GM12892 (cell line): Measurements from ENCODE around the gene SYT6.

ENCODE experiments used
- DNase-seq: peaks from one replicate; pipeline ENCODE4 v3.0.0; 2011; ENCODE audit not compliant: insufficient read length
- FAIRE-seq: peaks from 2 replicates; lab custom pipeline; 2011; peaks lifted over from hg19 to GRCh38; lab: Jason Lieb, UNC
- POLR2A ChIP-seq: IDR thresholded peaks from 2 replicates; pipeline ENCODE4 v1.6.1; 2011; ENCODE audit warnings: low read depth, low read length, control low read depth
- POLR2AphosphoS5 ChIP-seq: IDR thresholded peaks from 2 replicates; pipeline ENCODE4 v1.6.1; 2011; ENCODE audit warnings: low read depth, low read length, control low read depth
- TAF1 ChIP-seq: IDR thresholded peaks from 2 replicates; pipeline ENCODE4 v1.6.1; 2011; ENCODE audit warnings: low read depth, mild to moderate bottlenecking, control low read depth, low read length, borderline replicate concordance

SYT6 gene

DNA sequence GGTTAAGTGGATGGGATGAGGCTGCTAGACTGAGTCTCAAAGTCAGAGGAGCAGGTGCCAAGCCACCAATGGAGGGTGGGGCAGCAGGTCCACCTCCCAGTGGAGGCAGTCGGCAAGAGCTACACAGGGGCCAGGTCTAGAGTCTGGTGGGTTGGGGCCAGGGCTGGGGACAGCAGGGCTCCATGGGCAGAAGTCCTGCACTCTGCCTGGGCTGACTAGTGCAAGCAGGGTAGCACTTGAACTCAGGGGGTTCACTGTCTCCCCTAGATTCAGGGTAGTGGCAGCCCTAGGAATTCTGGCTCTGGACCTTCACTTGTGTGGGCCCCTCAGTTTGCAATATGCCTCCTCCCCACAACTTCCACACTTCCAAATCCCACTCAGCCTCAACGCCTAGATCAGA, 66.2 kb downstream of the SYT6 start:
- FAIRE-seq, result no peak
- TF ChIP-seq TAF1 (no peak), POLR2AphosphoS5 (no peak), POLR2A (no peak)
- no peak for DNase-seq

DNA sequence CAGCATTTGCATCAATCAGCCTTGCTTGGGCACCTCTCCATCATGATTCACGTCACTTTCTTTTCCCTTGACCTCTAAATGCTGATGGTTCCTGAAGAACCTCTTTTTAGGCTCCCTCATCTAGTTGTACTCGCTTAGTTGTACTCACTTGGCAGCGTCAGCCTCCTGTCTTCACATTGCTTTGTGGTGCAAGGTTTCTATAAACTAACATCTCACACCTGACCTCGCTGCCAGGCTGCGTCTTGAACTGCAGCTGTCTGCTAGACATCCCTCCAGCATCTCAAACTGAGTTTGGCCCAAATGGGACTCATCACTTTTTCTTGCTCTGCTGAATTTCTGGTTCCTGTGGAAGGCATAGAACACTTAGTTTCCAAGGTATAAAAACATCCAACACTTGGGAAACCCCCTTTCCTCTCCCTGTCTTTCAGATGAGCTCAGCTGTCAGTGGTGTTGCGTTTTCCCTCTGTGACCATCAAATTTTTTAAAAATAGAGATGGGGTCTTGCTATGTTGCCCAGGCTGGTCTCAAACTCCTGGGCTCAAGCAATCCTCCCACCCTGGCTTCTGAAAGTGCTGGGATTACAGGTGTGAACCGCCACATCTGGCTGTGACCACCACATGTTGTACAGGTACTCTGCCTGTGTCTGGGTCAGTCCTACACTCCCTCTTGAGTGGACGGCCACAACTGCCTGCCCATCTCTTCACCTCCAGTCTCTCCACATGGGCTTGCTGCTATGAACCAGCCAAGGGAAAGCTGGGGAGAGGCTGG, 66.9 kb downstream of the SYT6 start:
- DNase-seq (no peak), FAIRE-seq (no peak)
- no peak for TF ChIP-seq TAF1
- TF ChIP-seq POLR2AphosphoS5, result no peak
- TF ChIP-seq POLR2A, result no peak

DNA sequence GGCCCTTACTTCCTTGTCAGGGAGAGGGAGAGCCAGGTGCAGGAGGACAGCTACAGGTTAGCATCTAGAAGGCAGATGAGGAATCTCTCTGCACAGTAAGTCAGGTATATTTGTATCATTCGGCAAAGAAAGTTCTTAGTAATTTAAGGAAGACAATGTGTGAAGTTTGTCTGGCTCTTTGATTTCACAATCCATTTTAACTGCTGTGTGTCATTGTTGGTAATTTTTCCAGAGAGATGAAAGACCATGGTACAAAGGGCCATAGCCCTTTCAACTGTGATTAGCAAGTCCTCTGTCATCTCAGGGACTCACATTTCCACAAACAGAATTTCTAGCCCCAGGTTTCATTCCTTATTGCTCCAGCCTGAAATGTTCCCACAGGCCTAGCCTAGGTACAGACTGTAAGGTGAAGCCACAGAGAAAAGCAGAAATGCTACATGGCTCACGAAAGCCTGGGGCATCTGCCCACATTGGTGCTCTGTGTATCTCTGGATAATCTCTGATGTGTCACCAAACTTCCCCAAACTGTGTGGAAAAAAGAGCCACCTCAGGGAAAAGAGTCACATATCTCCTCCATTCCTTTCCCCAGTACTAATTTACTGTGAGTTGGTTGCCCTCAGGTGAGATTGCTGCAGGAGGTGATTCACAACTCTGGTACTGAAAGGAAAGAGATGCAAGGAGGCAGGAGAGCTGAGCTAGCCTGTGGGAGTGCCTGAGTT, 70.6 kb downstream of the SYT6 start:
- TF ChIP-seq POLR2AphosphoS5 (no peak), TAF1 (no peak), POLR2A (no peak)
- FAIRE-seq, result no peak
- DNase-seq, result no peak

DNA sequence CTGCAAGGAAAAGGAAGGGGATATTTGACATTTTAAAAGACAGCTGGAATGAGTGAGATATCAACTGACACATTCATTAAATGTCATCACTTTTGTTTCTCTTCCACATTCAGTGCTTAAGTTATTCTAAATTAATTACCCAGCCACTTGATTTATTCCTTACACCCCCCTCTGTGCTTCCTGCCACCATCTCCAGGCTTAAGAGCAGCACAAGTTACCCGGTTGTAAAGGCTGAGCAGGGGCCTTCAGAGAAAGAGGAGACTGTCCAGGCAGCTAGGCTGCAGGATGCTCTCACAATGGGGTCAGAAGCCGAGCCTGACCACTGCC, 71.4 kb downstream of the SYT6 start:
- FAIRE-seq (no peak), DNase-seq (no peak)
- TF ChIP-seq POLR2A (no peak), POLR2AphosphoS5 (no peak), TAF1 (no peak)

DNA sequence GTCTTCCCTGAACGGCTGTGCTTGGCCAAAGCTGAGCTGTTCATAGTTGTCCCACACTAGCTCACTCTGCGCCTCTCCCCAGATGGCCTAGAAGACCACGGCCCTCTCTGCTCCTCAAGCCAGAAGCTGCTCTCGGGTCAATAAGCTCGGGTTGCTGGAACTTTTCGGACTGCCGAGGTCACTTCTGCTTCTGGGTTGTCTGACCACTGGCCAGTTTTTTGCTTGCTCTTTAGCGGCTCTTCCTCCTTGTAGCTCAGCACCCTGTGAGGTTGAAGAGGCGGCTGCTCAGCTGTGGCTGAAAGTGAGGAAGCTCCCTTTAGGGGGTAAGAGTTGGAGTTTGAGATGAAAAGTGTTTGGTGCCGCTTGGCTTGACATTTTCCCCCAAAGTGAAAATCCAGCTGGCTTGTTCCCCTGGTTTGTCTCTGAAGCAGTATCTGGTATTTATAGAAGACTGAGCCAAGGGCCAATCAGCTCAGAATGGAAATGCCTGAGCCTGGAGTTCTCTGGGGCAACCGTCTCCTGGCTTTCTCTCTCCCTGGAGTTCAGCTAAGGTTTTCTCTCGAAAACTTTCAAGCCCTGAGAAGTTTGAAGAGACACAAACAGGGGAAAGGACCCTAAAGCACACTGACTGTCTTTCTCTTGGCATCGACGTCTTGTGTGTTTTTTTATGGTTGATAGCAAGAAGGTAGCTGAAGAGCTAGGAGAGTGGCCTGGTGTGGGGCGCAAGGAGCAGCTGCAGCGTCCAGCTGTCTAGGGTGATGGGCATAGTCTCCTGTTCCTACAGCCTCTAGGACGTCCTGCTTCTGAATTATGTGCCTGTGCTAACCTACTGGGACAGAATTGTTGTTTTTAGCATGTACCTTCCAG, 72.0 kb downstream of the SYT6 start:
- FAIRE-seq (no peak), DNase-seq (no peak)
- TF ChIP-seq TAF1 (no peak), POLR2AphosphoS5 (no peak), POLR2A (no peak)

DNA sequence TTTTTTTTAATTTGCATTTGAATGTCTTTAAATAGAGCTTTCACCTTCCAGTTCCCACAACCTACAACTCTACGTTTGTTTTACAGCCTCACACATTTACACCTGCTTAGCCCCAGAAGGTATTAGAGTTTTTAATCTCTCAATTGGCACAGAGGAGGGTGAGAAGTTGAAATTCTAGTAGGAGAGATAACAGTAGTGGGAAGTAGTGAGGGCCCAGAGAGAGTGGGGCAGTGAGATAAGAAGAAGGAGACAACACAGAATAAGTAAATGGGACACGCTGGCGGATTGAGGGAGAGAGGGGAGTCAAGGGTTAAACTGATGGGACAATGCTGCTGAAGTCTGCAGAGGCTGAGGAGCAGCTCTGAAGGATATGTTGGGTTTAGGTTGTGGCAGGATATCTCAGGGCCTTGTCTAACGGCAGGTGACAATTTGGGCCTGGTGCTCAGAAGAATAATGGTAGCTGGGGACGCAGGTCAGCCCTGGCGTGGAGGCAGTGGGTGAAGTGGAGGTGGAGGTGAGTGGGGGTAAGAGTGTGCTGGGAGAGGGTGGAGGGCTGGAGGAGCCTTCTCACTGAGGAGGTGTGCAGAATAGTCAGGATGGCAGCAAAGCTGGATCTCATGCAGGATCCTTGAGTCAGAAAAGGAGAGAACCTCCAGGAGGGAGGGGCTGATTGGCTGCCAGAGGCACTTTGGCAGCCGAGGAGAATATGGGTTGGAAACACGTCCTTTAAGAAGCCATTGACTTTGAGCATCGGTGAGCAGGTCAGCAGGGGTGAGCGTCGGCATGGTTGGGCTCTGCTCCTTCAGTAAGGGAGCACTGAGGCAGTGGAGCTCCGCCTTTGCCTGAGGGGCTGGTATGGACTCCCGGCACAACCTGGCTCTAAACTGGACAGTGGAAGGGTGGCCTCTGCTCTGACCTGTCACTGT, 72.9 kb downstream of the SYT6 start:
- TF ChIP-seq TAF1, result no peak
- DNase-seq (no peak), FAIRE-seq (no peak)

DNA sequence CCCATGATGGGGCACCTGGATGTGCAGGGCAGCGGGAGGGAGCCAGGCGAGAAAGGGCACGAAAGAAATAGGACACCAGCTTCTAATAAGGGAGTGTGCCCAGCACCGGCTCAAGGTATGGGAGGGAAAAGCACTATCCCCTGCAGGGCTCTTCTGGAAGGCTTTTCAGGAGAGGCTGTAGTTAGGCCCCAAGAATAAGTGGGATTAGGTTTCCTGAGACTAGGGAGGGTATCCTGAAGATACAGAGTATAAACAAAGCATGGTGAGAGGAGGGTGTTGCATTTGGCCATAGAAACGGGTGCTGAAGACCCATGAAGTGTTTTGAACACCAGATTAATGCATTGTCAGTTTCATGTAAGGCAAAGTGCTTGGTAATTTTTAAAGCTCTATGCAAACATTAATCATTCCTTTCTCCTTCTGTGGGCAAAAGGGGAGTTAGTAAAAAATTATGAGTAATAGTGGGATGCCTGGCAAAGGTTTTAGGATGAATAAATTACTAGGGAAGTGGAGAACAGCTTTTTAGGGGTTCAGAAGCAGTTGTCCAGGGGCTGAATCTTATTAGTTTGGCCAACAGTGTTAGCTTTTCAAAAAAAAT, 74.0 kb downstream of the SYT6 start:
- TF ChIP-seq POLR2AphosphoS5, result no peak
- no peak for TF ChIP-seq POLR2A
- no peak for TF ChIP-seq TAF1
- DNase-seq (no peak), FAIRE-seq (no peak)

DNA sequence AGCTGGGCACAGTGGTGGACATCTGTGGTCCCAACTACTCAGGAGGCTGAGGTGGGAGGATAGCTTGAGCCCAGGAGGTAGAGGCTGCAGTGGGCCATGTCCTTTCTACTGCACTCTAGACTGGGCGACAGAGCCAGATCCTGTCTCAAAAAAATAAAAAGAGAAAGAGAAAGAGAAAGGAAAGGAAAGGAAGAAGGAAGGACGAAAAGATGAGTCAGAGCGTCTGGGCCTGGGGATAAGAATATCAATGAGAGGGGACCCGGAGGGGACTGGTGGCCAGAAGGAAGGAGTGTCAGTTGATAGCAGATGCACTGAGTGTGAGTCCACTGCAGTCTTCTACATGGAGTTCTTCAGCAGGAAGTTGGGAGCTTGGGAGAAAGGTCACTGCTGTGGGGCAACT, 75.6 kb downstream of the SYT6 start:
- FAIRE-seq, result no peak
- DNase-seq, result no peak
- TF ChIP-seq POLR2A (no peak), TAF1 (no peak), POLR2AphosphoS5 (no peak)

DNA sequence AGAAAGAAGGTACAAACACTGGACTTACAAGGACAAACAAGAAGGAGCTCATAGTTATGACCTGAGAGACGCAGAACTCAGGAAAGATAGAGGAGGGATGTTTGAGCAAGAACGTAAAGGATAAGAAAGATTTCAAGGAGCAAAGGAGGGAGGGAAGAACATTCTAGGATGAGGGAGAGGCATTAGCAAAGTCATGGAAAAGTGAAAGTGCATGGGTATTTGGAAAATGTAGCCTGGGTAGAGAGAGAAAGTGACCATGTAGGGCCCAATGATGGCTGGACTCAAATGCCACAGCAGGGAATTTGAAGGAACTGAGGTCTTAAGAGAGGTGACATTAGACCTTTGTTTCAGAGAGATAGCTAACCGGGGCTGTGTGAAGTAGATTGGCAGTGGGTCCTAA, 76.5 kb downstream of the SYT6 start:
- TF ChIP-seq POLR2A (no peak), POLR2AphosphoS5 (no peak), TAF1 (no peak)
- FAIRE-seq, result no peak

DNA sequence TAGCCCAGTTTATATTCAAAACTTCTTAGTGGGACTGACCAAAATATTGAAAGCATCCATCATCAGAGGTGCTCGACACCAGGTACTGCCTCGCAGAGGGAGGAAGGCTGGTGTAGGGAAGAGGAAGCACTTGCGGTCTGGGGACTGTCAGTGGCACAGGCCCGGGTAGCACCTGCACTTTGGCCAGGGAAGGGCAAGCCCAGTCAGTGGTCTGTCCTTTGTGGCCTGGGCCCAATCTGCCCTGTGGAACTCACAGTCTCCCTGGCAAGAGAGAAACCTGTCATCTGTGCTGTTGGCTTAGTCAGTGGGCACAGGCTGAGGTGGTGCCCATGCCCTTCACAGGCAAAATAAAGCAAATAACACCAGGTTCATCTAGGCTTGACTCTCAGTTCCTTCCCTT, 77.4 kb downstream of the SYT6 start:
- no peak for TF ChIP-seq POLR2AphosphoS5
- no peak for TF ChIP-seq POLR2A
- no peak for TF ChIP-seq TAF1
- no peak for FAIRE-seq
- no peak for DNase-seq

More for the DNA sequence above, 76.5 kb downstream of the SYT6 start:
- no peak for DNase-seq

DNA sequence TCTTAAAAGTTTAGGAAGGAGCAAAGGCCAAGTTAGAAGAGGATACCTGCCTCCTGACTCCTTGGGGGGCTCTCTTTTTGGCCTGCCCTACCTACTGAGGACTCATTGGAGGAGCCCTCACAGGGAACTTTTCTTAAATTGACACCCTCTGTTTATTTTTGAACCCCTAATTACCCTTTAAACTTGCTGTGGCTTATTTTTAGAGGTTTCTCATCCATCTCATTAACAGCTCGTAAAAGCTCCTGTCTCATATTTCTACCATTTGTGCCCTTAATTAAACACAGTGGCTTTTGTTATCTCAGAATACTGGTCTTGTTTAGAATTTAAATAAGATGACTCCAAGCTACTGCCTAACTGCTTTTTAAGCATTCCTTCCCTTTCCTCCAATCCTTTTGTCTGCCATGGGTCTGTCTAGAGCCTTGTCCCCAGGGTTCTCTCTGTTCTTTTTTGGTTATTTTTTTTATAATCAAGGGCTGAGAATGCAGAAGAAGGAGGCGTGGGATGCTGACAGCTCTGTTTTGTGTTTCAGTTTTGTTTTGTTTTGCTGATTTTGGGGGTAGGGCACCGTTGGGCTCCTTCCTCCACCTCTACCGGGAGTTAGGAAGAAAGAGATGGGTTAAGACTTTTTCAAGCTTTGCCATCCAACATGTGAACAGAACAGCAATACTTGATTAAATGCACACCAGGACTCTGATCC, 78.0 kb downstream of the SYT6 start:
- TF ChIP-seq POLR2A, result no peak
- DNase-seq, result no peak
- FAIRE-seq, result no peak
